HepG2 (cell line): ENCODE data around the gene TAF4B. TPM values are rescaled to one million over a fixed set of nuclear protein-coding genes. Genes with fewer than 3 reads are reported as not detected.

Experiments
- ATAC-seq: fragments of 200-7000 bp; cut with Tn5 transposase; 3 replicates; pipeline ENCODE4 v1.9.1; 2020; ENCODE audit warnings: mild to moderate bottlenecking, moderate library complexity
- BruUV-seq: library from RNA; stranded (reverse); fragments of 400-500 nt; replicated peaks from 2 replicates; lab custom pipeline; 2021; lab: Mats Ljungman, UMichigan
- CTCF ChIA-PET: fragments of 300-600 bp; formaldehyde crosslinking; extraction: SDS; loops from one replicate; lab custom pipeline; 2021; ENCODE audit warnings: low total read pairs, inconsistent platforms, low intra/inter-chr PET ratio; lab: Yijun Ruan, JAX
- POLR2A ChIA-PET: fragments of 350-600 bp; sonication (Branson Sonifier 250); formaldehyde crosslinking; loops from one replicate; lab custom pipeline; 2020; ENCODE audit warnings: antibody characterized with exemption, inconsistent platforms; lab: Yijun Ruan, JAX
- DNase-seq: peaks from one replicate; pipeline ENCODE4 v3.0.0-alpha.2; 2015; ENCODE audit warnings: low spot score
- FAIRE-seq: peaks from 3 replicates; lab custom pipeline; 2011; peaks lifted over from hg19 to GRCh38; lab: Jason Lieb, UNC
- H2AFZ ChIP-seq: one replicate; pipeline ENCODE4 v1.6.1; 2011; ENCODE audit warnings: low read length, inconsistent platforms
- H3K27ac ChIP-seq: fragments of 300-600 bp; 3 replicates; pipeline ENCODE4 v1.8.0; 2011; ENCODE audit warnings: mixed run types, mild to moderate bottlenecking, mixed read lengths, low read length, inconsistent platforms; ENCODE audit not compliant: insufficient read depth; ENCODE audit errors: extremely low read length
- H3K27me3 ChIP-seq, 2 experiments: fragments of 200-600 bp in 1 of 2; 2 replicates in 1 of 2; 3 replicates in 1 of 2; pipeline versions ENCODE4 v1.6.0 to v1.8.0; 2011; ENCODE audit warnings: low read length in 2 of 2, mild to moderate bottlenecking in 2 of 2, moderate library complexity in 2 of 2, inconsistent platforms in 1 of 2; ENCODE audit not compliant: insufficient read depth in 2 of 2, control insufficient read depth in 1 of 2
- H3K36me3 ChIP-seq, 2 experiments: fragments of 200-600 bp in 1 of 2; replicated peaks in 1 of 2; 2 replicates in 1 of 2; 3 replicates in 1 of 2; pipeline versions ENCODE4 v1.5.1 to v1.8.0; 2011; ENCODE audit warnings: low read length in 2 of 2, inconsistent platforms in 1 of 2; ENCODE audit not compliant: insufficient read depth in 2 of 2, control insufficient read depth in 1 of 2
- H3K4me1 ChIP-seq: 2 replicates; pipeline ENCODE4 v1.5.1; 2012; ENCODE audit warnings: low read length, inconsistent platforms; ENCODE audit not compliant: insufficient read depth
- H3K4me2 ChIP-seq: 2 replicates; pipeline ENCODE4 v1.6.0; 2011; ENCODE audit warnings: low read depth, low read length, inconsistent platforms
- H3K4me3 ChIP-seq, 3 experiments: fragments of 200-600 bp in 1 of 3; sonication (generic), shearing (Covaris generic) in 1 of 3; replicated peaks in 1 of 3; 2 replicates each; pipeline ENCODE4 v1.5.1; 2011 to 2016; ENCODE audit warnings: low read length in 3 of 3, inconsistent platforms in 2 of 3, low read depth in 2 of 3, mild to moderate bottlenecking in 2 of 3, control low read depth in 1 of 3, mixed read lengths in 1 of 3; ENCODE audit not compliant: insufficient read depth in 1 of 3
- H3K79me2 ChIP-seq: one replicate; pipeline ENCODE4 v1.6.1; 2011; ENCODE audit warnings: low read length, inconsistent platforms; ENCODE audit not compliant: insufficient read depth
- H3K9ac ChIP-seq: 2 replicates; pipeline ENCODE4 v1.6.0; 2011; ENCODE audit warnings: mild to moderate bottlenecking, low read depth, low read length, inconsistent platforms; ENCODE audit not compliant: insufficient read depth
- H3K9me3 ChIP-seq: 2 replicates; pipeline ENCODE4 v1.5.1; 2012; ENCODE audit warnings: mild to moderate bottlenecking, low read length
- H4K20me1 ChIP-seq: 2 replicates; pipeline ENCODE4 v1.6.0; 2011; ENCODE audit warnings: inconsistent platforms, mild to moderate bottlenecking, low read length, moderate library complexity; ENCODE audit not compliant: insufficient read depth
- ELF4 ChIP-seq: sonication (generic); formaldehyde crosslinking; IDR thresholded peaks from 2 replicates; pipeline ENCODE4 v1.5.0; 2020; ENCODE audit warnings: missing genetic modification reagents, mild to moderate bottlenecking, moderate library complexity, borderline replicate concordance
- KDM3A ChIP-seq: IDR thresholded peaks from 2 replicates; pipeline ENCODE4 v1.6.1; 2018; ENCODE audit warnings: low read depth, missing compliant biosample characterization
- NCOR1 ChIP-seq: fragments of 200-600 bp; sonication (generic); IDR thresholded peaks from 2 replicates; pipeline ENCODE4 v1.7.0; 2017; ENCODE audit warnings: antibody characterized with exemption, low read length, borderline replicate concordance
- NFIC ChIP-seq: IDR thresholded peaks from 2 replicates; pipeline ENCODE4 v1.6.1; 2012; ENCODE audit warnings: mild to moderate bottlenecking, low read length, inconsistent platforms
- POLR2A ChIP-seq, 2 experiments: IDR thresholded peaks; 2 replicates each; pipeline ENCODE4 v1.6.1; 2011; ENCODE audit warnings: low read depth in 2 of 2, low read length in 2 of 2, mild to moderate bottlenecking in 1 of 2, moderate library complexity in 1 of 2; ENCODE audit not compliant: insufficient read depth in 1 of 2
- SOX6 ChIP-seq, 2 experiments: fragments of 450-650 bp in 1 of 2; sonication (generic) in 1 of 2; formaldehyde crosslinking in 1 of 2; IDR thresholded peaks; 2 replicates each; pipeline versions ENCODE4 v1.4.0 to v1.6.1; 2017 to 2020; ENCODE audit warnings: antibody characterized with exemption in 1 of 2, mild to moderate bottlenecking in 1 of 2, missing genetic modification reagents in 1 of 2
- THAP7 ChIP-seq: sonication (generic); formaldehyde crosslinking; IDR thresholded peaks from 2 replicates; pipeline ENCODE4 v1.8.1; 2023; ENCODE audit warnings: mild to moderate bottlenecking, missing genetic modification reagents
- ZNF644 ChIP-seq: IDR thresholded peaks from 2 replicates; pipeline ENCODE4 v1.6.1; 2016; ENCODE audit warnings: low read depth
- WGBS: methylation state at CpG from one replicate; pipeline ENCODE4 v1.1.6; 2017; ENCODE audit warnings: low lambda C conversion rate; 5-methylcytosine and 5-hydroxymethylcytosine counted together
- in situ Hi-C: cut with HindIII; loops from 2 replicates; pipeline ENCODE4 v1.10.0; 2017; ENCODE audit warnings: low pct_unique_long_range_greater_than_20kb; ENCODE audit not compliant: extremely low pct_ligation_motif_present
- intact Hi-C: fragments of 100-400 bp; cut with micrococcal nuclease; formaldehyde crosslinking; loops from one replicate; pipeline ENCODE4 v1.10.0; 2022; ENCODE audit not compliant: unreplicated experiment
- polyA plus RNA-seq, 8 experiments: library from polyadenylated mRNA; depleted of rRNA in 3 of 8; stranded (reverse) in 7 of 8; unstranded in 1 of 8; fragments of >200 nt; fragmentation: Illumina TruSeq in 4 of 8; extraction: Trizol in 4 of 8; gene quantifications; 2 replicates each; pipeline versions ENCODE4 v1.2.1 to v1.2.3, GENCODE V29; 2011 to 2016; ENCODE audit warnings: low read depth in 4 of 8, missing spikeins in 1 of 8, mixed read lengths in 1 of 8; ENCODE audit not compliant: insufficient read depth in 1 of 8
- total RNA-seq, 5 experiments: library from RNA; depleted of rRNA; stranded (reverse); fragments of >200 nt; fragmentation: Illumina TruSeq; extraction: Trizol; gene quantifications; 2 replicates each; pipeline ENCODE4 v1.2.3, GENCODE V29; 2016; ENCODE audit warnings: low read depth in 1 of 5
- TF ChIP-seq, protein P1 (sequence below): IDR thresholded peaks from 2 replicates; pipeline ENCODE4 v1.6.1; 2016; ENCODE audit warnings: missing biosample characterization, missing genetic modification reagents, low read depth

The TAF4B gene
- total and polyA plus RNA-seq, 2 of the 13 experiments (the other 11 are each of a cell fraction or from before 2014, with no cell fraction given): 2.2 to 3.8 TPM

GRCh38 chr18:26271917-26272549 is 45.8 kb downstream of the TAF4B start:
- Histone ChIP-seq H3K79me2 (no peaks in the 10 kb centered on the region), H3K4me1 (no peaks in the 10 kb centered on the region), H3K4me3 (no peak overlapping the region), H3K9ac (no peak overlapping the region), H2AFZ (no peak overlapping the region), H3K27ac (no peak overlapping the region), H3K27me3 (no peaks in the 10 kb centered on the region), H3K9me3 (no peaks in the 10 kb centered on the region), H3K36me3 (peaks cover 1 to 4% of the 10 kb centered on the region in 2 experiments; a peak in 3 of 5 replicates), H3K4me2 (no peak overlapping the region), H4K20me1 (no peaks in the 10 kb centered on the region)
- TF ChIP-seq NFIC: no peak
- TF ChIP-seq ZNF644: no peak
- 61% methylated on average over 14 of the region's 14 CpGs for WGBS
- intact Hi-C loops: no loop called here
- POLR2A ChIA-PET: no interaction called here
- BruUV-seq: no TSS peak
- FAIRE-seq (no peak), DNase-seq (no peak), ATAC-seq (no peak)
- CTCF ChIA-PET: no interaction called here
- in situ Hi-C loops: no loop called here

DNA sequence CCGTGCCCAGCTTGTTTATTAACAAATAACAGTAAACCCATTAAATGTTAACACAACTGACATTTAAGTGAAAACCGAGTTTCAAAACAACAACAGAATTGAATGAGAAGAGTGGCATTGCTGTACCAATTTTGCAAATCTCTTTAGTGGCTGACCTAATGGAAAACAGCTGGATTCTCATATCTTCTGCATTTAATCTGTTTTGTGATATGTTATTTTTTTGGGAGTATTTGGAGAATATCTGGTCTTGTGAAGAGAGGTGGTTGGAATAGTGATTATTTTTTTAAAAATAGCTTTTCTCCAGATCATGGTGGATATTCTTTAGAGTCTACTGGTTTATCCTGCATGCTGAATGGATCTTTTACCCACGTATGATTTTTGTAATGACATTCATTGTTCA is 51.1 kb downstream of the TAF4B start:
- in situ Hi-C loops (no loop called here), intact Hi-C loops (no loop called here)
- peaks cover 0 to 1% of the 10 kb centered on the region in 2 experiments; a peak in 1 of 5 replicates for H3K27me3 ChIP-seq
- no peak overlapping the region for H2AFZ ChIP-seq
- DNase-seq (no peak), FAIRE-seq (no peak), ATAC-seq (no peak)
- no peak overlapping the region for H3K4me2 ChIP-seq
- no peaks in the 10 kb centered on the region for H3K36me3 ChIP-seq
- ChIA-PET CTCF (no interaction called here), POLR2A (interaction anchor here (0.6 kb wide), 1 partner anchor 255 kb away, joined by 3 read pairs; no protein-coding TSS in a partner anchor)
- H3K9ac ChIP-seq: no peak overlapping the region
- H3K4me3 ChIP-seq: no peak overlapping the region
- no peaks in the 10 kb centered on the region for H3K4me1 ChIP-seq
- no peaks in the 10 kb centered on the region for H3K79me2 ChIP-seq
- H4K20me1 ChIP-seq: no peaks in the 10 kb centered on the region
- H3K9me3 ChIP-seq: no peaks in the 10 kb centered on the region
- 48% methylated on average over 3 of the region's 3 CpGs for WGBS
- H3K27ac ChIP-seq: no peak overlapping the region
- BruUV-seq: no TSS peak
- no peak for TF ChIP-seq POLR2A (IDR thresholded peaks at IDR 0.05; ENCODE audit: insufficient read depth in 1 of 2, low read depth in 2 of 2, low read length in 2 of 2)
- no peak for TF ChIP-seq NCOR1
- no peak for TF ChIP-seq SOX6 (IDR thresholded peaks at IDR 0.05)
- TF ChIP-seq SOX6 (CRISPR knock-in tag; IDR thresholded peaks at IDR 0.05): no peak
- no peak for TF ChIP-seq THAP7
- no peak for TF ChIP-seq KDM3A (CRISPR knock-in tag)
- TF ChIP-seq ELF4 (CRISPR knock-in tag): no peak
- TF ChIP-seq, protein P1, sequence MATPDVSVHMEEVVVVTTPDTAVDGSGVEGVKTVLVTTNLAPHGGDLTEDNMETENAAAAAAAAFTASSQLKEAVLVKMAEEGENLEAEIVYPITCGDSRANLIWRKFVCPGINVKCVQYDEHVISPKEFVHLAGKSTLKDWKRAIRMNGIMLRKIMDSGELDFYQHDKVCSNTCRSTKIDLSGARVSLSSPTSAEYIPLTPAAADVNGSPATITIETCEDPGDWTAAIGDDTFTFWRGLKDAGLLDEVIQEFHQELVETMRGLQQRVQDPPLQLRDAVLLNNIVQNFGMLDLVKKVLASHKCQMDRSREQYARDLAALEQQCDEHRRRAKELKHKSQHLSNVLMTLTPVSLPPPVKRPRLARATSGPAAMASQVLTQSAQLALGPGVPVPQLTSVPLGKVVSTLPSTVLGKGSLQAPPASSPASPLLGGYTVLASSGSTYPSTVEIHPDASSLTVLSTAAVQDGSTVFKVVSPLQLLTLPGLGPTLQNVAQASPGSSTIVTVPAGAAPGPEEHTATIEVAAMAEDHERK: no peak
